HG02938 (cell line): ENCODE measurements around the gene KRTAP1-5.
"Not testable (repeated sequence)": the region's sequence is repeated elsewhere in the genome, so short reads cannot be mapped to it uniquely, and the experiment has no call there.

Experiments
- ATAC-seq: cut with Tn5 transposase; IDR thresholded peaks from one replicate; pipeline ENCODE4 v1.9.1; 2021; ENCODE audit warnings: mild to moderate bottlenecking, moderate library complexity; ENCODE audit not compliant: unreplicated experiment

Gene KRTAP1-5

GRCh38 chr17:41049110-41049509 lies 22.1 kb upstream of the KRTAP1-5 start:
- ATAC-seq: no peak

GRCh38 chr17:41048441-41048840 lies 21.4 kb upstream of the KRTAP1-5 start:
- no peak for ATAC-seq

DNA sequence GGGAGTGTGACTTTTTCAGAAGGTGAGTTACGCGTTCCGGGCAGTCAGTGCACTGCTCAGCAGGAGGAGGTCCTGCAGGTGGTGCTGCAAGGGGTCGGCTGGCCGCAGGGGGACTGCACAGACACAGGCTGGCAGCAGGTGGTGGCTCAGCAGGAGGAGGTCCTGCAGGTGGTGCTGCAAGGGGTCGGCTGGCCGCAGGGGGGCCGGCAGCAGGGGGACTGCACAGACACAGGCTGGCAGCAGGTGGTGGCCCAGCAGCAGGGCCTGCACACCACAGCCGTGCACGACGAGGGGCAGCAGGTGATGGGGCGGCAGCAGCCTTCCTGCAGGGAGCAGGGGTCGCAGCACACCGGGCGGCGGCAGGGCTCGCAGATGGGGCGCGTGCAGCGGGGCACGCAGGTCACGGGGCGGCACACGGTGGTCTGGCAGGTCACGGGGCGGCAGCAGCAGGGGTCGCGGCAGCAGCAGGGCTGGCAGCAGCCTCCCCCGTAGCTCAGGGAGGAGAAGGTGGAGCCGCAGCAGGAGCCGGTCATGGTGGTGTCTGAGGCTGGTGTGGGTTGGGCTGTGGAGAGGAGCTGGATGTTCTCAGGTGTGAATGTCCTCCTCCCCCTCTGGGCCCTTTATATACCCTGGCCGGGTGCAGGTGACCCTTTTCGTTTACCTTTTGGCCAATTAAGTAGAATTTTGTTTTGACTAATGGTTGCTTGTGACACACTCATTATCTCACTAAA lies 19.9 kb upstream of the KRTAP1-5 start, which contains the start of gene KRTAP2-1:
Gene KRTAP2-1, minus strand, starts transcription at position 582 of the 731 bp plus-strand sequence. Its CDS starts 49 bp downstream, at position 533.
- not testable (repeated sequence) for ATAC-seq

DNA sequence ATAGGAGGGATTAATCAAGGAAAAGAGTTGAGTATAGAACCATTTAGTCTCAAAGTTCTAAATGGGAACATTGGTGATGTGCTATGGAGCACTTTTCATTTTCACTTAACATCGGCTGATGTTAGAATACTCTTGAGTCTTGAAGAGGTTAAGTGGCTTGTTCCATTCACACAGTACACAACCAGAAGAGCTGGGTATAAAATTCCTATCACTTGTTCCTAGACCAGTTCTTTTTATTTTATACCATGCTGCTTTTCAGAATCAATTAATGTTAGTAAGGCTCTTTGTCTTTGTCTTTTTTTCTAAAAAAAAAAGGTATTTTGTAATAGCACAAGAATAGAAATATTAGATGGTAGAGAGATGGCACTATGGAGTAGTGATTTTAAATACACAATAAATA lies 15.9 kb upstream of the KRTAP1-5 start:
- ATAC-seq: no peak

DNA sequence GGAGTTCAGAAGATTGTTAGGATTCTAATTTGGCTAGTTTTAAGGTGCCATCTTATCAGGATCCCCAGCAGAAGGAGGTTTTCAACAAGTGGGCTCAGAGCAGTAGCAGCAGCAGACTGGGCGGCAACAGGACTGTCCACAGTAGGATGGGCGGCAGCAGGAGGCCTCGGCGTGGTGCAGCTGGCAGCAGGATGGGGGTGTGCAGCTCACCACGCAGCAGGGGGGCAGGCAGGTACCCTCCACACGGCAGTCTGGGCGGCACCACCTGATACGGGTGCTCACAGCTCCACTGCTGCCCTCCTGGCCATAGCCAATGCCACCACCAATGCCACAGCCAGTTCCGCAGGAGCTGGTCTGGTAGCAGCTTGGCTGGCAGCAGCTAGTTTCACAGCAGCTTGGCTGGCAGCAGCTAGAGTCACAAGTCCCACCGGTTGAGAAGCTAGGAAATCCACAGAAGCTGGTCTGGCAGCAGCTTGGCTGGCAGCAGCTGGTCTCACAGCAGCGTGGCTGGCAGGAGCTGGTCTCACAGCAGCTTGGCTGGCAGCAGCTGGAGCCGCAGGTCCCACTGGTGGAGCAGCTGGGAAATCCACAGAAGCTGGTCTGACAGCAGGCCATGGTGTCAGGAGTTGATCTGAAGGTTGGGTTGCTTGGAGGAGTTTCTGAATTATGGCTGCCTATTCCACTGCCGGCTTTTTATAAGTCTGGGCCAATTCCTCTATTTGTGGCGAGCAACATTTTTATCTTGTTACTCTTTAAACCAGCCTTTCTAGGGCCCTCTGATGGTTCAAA lies 14.0 kb upstream of the KRTAP1-5 start, which contains the start of gene KRTAP1-1:
Gene KRTAP1-1, minus strand, starts transcription at position 668 of the 789 bp plus-strand sequence. Its CDS starts 53 bp downstream, at position 615.
- ATAC-seq: not testable (repeated sequence)

DNA sequence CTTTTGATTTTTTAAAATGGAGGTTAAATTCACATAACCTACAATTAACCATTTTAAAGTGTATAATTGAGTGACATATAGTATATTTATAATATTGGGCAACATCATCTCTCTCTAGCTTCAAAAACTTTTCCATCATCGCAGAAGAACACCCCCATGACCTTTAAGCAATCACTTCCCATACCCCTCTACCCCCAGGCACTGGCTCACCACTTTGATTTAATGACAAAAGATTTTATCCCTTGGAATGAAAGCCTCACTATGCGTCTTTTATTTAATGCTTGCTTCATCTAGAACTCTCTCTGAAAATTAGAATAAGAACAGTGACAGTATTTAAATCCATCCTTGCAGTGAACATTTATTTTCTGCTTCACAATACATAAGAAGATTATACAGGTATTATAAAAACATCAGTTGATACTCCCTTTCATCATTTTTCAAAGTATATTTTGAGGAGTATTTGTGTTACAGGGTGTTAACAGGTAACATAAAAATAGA lies 10.9 kb upstream of the KRTAP1-5 start:
- no peak for ATAC-seq

GRCh38 chr17:41034346-41034935 lies 7.4 kb upstream of the KRTAP1-5 start, which contains the start of gene KRTAP1-3:
Gene KRTAP1-3, minus strand, starts transcription at chr17:41034874. Its CDS starts 53 bp downstream, at chr17:41034821.
- ATAC-seq: not testable (repeated sequence)

- no peak for ATAC-seq
These were observed 2.7 kb upstream of the KRTAP1-5 start, which contains the start of gene KRTAP1-4 for GRCh38 chr17:41029633-41030245. Gene KRTAP1-4, minus strand, starts transcription at chr17:41030195. Its CDS starts 117 bp downstream, at chr17:41030078.

DNA sequence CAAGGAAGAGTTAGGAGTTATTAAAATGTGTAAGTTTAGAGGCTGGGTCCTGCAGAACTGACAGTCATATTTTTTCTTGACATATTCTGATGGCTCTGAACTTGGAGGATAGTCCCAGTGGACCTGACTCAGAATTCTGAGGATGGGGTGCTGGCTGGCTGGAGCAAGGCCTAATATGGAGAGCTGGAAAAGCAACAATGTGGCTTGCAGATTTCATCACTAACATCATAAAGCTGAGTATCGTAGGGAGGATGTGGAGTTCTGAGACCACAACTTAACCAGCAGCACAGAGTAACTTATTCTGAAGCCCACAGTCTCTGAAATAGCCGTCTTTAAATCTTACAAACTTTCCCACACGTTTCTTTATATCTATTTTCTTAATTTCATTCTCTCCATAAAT lies 2.3 kb downstream of the KRTAP1-5 start:
- no peak for ATAC-seq

GRCh38 chr17:41020336-41020735 lies 6.7 kb downstream of the KRTAP1-5 start:
- no peak for ATAC-seq

- ATAC-seq: no peak
These were observed 7.6 kb downstream of the KRTAP1-5 start for GRCh38 chr17:41019415-41019814.

DNA sequence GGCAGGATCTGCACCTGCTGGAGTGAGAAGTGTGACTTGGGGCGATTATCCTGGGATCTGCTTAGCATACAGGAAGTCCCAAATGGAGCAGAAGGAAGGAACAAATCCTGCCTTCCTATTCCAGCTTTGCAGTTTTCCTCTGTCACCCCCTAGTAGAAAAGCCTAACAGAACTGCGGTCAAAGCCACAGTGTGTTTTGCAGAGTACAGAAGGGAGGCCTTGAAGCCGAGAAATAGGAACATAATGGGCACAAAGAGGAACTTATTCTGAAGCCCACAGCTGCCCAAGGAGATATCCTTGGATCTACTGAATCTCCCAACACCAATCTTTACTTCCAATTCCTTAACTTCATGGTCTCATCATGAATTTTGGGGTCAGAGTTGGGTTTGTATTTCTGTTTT lies 8.5 kb downstream of the KRTAP1-5 start:
- no peak for ATAC-seq

DNA sequence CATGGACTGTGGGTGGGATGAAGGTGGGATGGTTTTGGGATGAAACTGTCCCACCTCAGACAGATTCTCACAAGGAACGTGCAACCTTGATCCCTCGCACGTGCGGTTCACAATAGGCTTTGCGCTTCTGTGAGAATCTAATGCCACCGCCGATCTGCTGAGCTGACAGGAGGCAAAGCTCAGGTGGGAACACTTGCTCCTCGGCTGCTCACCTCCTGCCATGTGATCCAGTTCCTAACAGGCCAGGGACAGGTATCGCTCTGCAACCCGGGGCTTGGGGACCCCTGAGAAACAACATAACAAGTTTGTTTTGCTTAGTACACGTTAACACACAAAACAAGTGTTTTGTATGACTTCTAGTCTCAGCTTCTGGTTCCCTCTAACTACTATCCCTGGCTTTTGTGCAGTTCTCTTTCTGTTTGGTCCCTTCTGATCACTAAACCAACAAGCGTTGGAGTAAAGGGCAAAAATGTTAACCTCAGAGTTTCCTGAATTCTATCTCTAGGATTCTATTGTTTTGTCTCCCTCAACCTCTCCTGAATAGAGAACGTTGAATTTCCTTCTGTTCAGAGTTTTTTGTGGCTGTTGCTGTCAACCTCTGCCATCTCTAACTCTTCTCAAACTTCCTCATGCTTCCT lies 10.3 kb downstream of the KRTAP1-5 start:
- no peak for ATAC-seq

DNA sequence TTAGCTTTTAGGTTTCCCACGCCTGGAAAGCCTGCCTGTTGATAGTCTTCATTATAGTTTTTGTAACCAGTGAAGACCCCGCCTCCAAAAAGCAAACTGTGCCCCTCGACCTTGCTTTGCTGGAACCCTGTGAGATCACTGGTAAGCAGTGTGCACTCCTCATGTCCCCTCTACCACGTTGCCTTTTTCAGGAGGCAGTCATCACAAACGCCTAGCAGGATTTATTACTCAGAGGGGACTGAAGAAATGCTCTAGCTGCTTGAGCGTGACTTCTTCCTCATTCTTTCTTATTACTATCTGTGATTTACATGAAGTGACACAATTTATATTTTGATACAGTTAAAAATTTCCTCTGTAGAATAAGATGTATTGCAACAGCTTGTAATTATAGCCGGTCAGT lies 11.6 kb downstream of the KRTAP1-5 start:
- ATAC-seq: no peak

DNA sequence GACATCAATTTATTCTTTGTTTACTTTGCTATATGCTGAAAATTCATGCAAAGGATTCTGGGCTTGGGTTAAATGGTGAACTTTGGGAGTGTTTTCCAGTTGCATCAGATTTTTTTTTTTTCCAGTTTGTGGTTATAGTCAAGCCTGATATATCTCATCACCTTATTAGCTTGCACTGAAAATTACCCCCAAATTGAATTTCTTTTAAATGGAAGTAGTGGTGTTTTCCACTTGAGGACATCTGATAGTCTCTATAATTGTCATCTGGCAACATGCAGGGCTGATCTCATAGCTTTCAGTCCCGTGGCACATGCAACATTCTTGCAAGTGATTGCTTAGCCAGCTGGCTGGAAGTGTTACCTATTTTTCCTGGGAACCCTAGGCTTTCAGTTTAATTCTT lies 13.4 kb downstream of the KRTAP1-5 start:
- ATAC-seq: no peak

DNA sequence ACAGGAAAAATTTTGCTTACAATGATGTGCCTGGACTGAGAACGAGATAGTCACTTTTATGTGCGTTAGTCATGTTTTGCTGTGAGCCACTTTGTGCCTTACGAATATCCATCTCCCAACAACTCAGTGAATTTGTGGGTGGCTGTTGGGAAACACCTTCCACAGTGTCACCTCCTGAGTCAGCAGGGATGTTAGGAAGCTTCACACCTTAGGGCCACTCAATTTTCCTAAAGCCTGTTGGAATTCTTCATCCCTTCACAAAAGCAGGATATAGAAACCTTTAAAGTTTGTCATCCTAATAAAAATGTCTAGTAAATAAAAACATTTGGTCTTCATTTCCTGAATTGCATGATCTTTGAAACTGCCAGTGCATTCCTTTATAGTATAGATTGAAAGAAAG lies 13.8 kb downstream of the KRTAP1-5 start:
- ATAC-seq: no peak

DNA sequence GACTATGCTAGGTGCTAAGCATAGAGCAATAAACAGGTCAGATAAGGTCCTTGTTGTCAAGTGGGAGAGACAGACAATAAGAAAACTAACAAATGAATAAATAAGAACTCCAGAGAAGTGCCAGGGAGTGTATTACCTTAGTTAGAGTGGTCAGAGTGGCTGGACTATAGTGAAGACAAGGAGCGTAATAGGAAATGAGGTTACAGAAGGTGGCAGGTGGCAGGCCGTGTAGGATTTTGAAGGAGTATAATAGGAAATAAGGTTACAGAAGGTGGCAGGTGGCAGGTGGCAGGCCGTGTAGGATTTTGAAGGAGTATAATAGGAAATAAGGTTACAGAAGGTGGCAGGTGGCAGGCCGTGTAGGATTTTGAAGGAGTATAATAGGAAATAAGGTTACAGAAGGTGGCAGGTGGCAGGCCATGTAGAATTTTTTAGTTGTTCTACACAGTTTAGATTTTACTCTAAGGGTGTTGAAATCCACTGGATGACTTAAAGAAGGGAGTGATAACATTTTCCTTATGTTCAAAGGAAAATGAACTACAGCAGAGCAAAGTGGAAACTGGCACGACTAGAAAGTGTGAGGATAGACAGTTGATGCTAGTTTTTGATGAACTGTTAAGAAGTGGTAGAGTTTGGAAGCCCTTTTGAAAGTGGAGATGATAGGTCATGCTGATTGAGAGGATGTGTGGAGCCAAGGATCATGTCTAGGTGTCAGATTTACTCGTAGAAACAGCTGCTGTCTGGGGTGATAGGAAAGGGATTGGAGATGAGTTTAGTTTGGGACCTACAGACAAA lies 14.5 kb downstream of the KRTAP1-5 start:
- ATAC-seq: no peak

DNA sequence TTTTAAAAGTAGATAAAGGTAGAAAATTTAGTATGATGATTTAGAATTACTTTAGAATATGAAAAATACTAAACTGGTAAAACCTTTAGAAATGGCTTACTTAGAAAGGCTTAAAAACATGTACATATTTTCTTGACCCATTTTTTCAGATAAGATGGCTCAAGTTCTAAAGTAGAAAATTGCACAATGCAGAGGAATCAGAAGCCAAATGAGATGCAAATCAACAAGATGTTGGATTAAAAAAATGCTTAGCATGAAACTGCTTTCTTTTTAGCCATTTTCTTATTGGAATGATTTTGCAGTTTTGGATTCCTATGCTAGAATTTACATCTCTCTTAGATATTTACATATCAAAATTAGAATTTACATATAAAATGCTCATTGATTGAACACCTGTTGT lies 16.6 kb downstream of the KRTAP1-5 start:
- no peak for ATAC-seq

DNA sequence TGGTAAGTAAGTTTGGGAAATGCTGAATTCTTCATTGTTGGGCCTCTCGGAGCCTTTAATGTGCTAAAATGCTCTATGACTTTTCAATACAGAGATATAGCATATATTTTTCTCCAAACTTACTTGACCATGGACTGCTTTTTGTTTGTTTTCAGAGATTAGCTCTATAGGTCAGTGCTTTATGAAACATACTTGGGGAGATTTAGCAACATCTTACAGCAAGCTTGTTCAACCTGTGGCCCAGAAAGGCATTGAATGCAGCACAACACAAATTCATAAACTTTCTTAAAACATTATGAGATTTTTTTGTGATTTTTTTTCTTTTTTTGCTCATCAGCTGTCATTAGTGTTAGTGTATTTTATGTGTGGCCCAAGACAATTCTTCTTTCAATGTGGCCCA lies 17.1 kb downstream of the KRTAP1-5 start:
- ATAC-seq: no peak
